Measurements from ENCODE around the gene HSD17B7.
A peak's percentile ranks its signal among the peaks of the same experiment; 100 is the strongest.
"Not testable (repeated sequence)": the region's sequence is repeated elsewhere in the genome, so short reads cannot be mapped to it uniquely, and the experiment has no call there.

The HSD17B7 gene, protein sequence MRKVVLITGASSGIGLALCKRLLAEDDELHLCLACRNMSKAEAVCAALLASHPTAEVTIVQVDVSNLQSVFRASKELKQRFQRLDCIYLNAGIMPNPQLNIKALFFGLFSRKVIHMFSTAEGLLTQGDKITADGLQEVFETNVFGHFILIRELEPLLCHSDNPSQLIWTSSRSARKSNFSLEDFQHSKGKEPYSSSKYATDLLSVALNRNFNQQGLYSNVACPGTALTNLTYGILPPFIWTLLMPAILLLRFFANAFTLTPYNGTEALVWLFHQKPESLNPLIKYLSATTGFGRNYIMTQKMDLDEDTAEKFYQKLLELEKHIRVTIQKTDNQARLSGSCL

DNA sequence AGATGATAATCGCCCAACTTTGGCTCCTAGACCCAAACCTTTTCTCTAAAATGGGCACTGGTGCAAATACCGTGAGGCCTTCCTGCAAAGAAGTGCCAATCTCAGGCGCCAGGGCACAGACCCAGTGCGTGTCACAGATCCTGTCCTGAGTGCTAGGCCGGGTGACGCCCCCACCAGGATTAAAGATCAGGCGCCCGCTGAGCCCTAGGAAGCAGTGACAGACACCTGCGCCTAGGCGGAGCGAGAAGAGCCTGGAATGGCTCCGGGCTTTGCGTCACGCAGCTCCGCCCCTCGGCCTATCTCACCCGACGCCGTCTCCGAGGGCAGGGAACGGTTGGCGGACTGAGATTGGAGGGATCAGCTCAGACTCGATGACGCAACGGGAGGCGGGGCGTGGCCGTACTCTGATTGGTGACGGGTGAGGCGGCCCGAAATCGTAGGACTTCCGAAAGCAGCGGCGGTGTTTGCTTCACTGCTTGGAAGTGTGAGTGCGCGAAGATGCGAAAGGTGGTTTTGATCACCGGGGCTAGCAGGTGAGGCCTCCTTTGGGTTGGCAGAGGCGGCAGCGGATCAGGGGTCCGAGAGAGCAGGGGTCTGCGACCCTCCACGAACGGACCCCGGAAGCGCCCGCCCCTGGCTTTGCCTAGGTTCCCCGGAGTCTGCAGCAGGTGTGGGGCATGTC lies at the start of gene HSD17B7:
HSD17B7 (plus strand) TSS at position 400 of the 682 bp plus-strand sequence; CDS start at position 499, 99 bp downstream.
- DNase-seq, result peak; percentile 85

DNA sequence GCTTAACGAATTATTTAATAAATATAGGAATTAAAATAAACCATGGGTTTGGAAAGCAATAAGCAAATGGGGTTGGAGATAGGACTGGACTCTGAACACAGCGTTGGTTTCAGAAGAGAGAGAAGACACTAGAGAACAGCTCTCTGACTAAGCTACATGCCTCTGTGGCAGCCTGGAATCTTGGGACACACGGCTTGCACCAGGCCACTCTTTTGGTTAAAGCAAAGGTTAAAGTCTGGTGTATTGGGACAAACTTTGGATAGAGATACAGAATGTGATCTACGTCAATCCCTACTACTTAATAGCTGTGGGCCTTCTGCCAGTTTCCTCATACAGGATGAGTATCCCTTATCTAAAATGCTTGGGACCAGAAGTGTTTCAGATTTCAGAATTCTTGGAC lies 49.7 kb upstream of the HSD17B7 start:
- no peak for DNase-seq

DNA sequence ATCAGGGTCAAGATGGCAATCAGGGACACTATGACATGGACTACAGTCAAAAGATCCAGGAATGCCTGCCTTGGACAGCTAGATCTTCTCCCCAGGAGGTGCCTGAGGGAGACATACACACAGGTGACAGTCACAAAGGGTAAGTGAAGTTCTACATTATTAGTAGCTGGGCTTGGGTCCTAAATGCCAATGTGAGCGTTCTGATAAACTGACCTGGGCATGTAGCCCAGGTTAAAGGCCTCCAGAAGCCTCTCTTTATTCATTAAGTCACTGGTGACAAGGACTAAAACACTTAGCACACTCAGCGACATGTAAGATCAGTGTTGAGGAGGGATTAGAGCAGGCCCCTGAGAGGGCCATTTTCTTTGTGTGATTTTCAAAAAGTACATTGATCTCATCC lies 48.9 kb upstream of the HSD17B7 start:
- no peak for DNase-seq

DNA sequence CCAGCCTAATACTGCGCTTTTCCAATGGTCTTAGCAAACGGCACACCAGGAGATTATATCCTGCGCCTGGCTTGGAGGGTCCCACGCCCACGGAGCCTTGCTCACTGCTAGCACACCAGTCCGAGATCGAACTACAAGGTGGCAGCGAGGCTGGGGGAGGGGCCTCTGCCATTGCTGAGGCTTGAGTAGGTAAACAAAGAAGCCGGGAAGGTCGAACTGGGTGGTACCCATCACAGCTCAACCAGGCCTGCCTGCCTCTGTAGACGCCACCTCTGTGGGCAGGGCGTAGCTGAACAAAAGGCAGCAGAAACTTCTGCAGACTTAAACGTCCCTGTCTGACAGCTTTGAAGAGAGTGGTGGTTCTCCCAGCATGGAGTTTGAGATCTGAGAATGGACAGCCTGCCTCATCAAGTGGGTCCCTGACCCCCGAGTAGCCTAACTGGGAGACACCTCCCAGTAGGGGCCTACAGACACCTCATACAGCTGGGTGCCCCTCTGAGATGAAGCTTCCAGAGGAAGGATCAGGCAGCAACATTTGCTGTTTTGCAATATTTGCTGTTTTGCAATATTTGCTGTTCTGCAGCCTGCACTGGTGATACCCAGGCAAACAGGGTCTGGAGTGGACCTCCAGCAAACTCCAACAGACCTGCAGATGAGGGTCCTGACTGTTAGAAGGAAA lies 44.1 kb upstream of the HSD17B7 start:
- not testable (repeated sequence) for DNase-seq

DNA sequence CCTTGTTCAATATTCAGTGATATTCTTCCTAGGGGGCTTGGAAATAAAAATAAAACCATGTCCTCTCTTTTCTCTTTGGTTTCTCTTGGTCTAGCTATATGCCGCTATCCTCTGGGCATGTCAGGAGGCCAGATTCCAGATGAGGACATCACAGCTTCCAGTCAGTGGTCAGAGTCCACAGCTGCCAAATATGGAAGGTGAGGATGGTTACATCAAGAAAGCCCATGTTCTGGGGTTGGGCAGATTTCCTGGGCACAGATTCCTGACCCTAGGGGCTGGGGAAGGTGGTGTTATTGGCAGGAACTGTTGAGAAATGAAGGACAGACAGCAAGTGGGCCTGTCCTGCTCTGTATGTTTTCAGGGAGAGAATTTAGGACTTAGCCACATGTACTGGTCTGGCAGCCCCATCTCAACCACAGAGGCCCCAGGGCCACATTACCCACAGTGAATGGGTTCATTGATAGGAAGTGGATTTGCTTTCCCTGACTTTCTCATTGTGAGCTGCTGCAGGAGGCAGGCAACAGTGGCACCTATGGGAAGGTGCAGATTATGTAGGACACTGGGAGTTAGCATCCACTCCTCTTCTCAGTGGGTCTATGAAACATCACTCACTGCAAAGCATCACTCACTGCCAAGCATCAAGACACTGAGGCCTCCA lies 37.4 kb upstream of the HSD17B7 start:
- DNase-seq, result no peak

DNA sequence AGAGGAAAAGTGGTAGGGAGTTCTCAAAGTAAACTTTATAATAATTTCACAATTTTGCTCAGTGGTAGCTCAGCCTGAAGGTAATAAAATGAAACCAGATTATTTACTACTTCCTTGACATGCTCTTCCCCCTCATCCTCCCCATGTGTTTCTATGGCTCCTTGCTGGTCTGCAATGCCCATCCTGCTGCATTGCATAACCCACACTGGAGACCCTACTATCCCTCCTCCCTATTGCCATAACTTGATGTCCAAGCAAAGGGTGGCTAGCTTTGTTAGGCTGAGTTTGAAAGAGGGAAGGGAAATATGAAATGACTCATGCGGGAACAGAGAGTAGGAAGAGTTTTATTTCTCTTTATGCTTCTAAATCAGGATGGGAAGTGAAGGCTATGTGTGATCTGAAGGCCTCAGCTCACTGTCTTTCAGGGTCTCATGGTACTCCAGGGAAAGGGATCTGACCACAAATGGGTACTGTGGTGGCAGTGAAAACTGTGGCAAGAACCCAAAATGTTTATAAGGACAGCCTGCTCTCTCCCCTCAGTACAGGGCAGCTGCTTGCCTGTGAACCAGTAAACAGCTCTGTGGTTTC lies 36.4 kb upstream of the HSD17B7 start:
- DNase-seq, result no peak

DNA sequence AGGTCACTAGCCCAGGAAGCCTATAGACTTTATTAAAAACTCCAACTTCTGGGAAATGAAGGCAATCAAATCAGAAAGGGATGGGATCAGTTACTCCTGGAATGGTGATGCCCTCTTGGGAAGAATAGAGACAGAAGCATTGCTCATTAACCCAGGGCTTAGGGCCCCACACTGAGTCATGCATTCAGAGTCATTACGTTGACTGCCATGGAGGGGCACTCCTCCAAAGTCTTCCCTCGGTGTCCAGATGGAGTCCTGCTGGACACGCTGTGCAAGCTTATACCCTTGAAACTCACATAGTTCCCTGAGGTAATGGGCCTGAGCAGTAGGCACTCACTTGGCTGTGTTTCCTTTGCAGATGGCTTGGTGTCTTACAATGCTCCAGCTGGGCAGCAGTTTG lies 35.2 kb upstream of the HSD17B7 start:
- no peak for DNase-seq

DNA sequence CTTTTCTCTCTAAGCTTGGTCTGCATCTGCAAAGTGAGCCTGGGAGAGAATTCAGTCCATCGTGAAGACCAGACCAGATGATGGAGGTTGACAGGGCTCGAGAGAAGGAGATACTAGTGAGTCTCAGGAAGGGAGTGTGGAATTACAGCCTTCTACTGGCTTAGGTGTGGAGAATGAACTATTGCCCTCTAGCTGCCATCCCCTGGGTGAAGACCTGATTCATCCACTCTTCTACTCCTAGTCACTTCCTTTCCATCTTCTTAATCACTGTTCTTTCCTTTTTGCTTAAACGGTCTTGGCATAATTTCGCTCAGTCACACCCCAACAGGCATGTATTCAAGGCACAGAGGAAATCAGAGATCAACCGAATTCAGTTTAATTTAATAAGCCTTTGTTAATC lies 34.0 kb upstream of the HSD17B7 start:
- DNase-seq, result no peak

DNA sequence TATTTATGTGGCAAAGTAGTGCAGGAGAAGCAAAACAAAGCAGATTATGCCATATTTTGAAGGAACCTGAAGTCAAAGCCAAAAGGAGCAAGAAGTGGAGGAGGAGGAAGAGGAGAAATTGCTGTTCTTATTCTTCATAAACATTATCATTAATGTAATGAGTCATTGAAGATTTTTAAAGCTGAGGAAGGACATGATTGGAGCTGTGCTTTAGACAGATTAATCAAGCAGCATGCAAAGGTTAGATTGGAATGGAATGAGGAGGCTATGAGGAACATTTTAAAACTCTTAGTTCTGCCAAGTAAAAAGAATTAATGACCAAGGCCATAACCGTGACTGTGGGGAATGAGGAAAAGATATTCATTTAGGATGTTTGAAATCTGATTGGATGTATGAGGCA lies 33.0 kb upstream of the HSD17B7 start:
- no peak for DNase-seq

DNA sequence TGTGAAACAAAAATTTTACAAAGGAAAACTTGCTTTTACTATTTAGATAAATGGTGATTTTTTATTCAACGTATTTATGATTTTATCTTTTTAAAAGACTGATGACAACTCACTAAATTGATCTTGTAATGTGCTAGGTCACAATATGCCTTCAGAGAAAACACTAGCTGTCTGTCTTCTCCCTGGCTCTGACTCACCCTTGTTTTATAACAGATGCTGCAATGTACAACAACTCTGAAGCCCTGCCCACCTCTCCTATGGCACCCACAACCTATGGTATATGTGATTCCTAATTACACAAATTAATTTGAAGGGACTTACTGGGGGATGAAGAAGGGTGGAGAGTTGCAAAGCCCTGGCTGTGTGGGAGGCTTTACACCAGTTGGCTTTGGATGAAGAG lies 24.7 kb upstream of the HSD17B7 start:
- no peak for DNase-seq

DNA sequence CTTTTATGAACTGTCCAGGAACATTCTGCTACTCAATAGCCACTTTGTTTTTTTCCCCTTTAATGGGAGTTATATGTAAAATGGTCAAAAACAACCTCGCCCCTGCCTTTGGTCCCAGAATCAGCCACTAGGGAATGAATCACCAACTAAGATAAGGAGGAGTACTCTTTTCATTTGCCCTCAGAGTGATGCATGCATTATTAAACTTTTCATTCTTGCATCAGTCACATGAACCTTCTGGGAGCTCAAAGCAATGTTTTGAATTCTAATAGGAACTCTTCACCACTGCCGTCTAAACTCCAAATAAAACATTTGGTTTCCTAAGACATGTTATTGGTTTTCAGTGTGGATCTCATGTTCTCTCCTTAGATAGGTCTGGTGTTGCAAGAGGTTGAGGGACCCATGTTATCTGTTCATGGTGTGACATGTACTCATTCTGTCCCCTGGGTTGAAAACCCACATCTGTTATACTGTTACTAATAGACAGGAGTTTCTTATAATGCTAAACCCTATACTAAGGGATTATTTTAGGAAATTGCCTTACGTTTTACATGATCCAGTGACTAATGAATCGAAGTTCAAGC lies 17.8 kb upstream of the HSD17B7 start:
- DNase-seq, result no peak

DNA sequence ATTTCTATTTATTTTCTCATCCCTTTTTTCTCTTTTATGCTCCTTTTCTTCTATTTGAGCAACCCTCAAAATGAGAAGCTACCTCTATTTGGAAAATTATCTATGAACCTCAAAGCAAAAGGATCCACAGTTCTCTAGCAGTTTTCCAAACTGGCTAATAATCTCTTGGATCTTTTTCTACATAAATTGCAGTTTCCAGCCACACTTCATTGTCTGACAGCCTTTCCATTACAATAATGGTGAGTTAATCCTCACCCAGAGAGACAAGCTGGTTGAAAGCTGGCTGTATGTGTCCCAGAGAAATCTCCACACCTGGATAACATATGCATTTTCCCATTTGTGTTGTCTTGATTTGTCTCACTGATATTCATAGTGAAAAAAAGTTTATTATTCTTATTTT lies 16.5 kb upstream of the HSD17B7 start:
- no peak for DNase-seq

DNA sequence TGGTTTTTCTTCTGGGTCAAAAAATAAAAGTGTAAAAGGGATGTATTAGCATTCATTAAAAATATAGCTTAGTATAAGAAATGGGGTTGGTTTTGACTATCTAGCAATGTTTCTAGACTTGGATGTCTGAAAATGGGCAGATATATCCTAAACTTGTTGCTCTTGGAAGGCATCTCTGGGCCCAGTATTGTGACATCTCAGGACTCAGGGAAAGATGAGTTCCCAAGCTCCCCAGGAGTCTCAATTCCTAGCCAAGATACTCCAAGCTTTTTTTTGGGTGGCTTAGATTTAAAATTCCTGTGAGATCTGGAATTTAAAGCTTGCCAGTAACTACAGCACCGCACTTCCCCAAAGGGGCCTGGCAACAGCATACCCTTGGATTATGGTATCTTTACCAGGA lies 11.5 kb upstream of the HSD17B7 start:
- DNase-seq, result no peak

DNA sequence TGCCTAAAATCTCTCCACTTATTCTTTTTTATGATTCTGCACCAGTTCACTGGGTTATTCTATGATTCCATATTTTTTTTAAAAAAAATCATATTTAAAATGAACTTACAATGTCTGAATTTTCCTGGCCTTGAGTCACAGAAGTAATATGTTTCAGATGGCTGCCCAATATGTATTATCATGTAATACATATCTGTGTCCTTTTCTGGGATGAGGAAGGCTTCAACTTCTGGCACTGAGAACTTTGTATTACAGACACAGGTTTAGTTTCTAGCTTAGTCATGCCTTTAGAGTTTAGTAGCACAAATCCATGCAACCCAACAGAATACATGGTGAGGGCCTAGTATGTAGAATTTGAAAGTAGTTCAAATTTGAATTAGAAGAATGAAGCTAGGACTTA lies 7.8 kb upstream of the HSD17B7 start:
- DNase-seq, result no peak

DNA sequence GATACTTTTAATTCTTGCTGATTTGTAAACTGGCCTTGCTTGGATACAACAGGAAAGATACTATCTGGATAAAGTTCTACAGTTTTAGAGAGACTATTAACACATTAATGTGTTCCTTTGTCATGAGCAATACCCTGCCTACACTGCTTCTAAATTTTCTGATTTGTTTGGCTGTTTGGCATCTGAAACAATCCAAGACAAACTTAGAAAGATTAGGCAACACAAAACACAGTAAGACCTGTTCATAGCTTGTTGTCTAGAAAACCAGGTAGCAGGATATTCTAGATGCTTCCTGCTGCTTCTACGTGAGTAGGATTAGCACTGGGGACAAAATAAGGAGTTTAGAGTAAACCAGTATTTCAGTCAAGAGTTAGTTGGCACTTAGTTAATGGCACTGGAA lies 5.6 kb upstream of the HSD17B7 start:
- DNase-seq, result not testable (repeated sequence)

DNA sequence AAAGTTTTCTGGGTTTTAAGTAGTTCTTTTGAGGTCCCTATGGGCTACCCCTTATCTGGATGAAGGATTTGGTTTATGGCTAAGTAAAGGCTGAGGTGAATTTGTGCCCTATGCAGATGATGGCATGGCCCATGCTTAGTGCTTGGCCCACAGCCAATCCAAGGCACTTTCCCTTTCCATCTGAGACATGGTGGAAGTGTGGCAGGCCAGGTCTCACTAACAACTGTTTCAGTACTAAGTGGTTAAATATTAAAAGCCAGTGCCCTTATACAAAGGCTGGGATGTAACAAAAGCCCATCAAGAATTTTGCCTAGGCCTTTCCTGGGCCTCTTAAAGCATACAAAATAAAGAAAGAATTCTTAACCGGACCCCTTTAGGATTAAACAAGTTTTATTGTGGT lies 1.7 kb upstream of the HSD17B7 start:
- DNase-seq, result not testable (repeated sequence)

DNA sequence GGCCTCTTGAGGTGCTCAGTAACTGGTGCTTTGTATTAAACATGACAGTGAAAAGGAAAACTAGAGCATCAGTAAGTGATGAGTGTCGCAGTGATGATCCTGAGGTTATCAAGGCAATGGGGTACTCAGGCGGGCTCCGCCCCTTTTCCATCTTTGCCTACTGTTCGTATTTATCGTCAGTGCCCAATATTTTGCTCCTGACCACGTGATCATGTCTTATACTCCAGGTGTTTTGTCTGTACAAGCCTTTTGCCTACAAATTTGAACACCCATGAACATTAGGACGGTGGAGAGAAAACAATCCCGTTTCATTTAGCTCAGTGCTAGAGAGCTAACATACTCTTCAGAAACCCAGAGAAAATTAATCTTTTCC lies 469 bp downstream of the HSD17B7 start:
- DNase-seq, result peak; percentile 23

DNA sequence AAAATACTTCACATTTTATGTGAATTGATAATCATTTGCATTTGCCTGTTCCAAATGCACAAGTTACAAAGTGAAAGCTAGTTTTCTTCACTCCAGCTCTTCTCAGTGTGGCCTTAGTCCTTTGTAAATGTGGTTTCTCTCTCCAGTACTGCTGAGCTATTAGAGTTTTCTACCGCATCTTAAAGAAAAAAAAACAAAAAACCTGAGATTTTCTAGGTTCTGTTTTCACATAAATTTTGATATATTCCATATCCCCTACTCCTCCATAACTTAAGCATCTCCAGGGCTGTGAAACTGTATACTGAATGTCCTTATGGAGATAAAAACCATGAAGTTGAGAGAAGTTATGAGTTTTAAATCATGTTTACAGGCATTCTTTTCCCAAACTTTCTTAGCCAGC lies 3.8 kb downstream of the HSD17B7 start:
- not testable (repeated sequence) for DNase-seq

DNA sequence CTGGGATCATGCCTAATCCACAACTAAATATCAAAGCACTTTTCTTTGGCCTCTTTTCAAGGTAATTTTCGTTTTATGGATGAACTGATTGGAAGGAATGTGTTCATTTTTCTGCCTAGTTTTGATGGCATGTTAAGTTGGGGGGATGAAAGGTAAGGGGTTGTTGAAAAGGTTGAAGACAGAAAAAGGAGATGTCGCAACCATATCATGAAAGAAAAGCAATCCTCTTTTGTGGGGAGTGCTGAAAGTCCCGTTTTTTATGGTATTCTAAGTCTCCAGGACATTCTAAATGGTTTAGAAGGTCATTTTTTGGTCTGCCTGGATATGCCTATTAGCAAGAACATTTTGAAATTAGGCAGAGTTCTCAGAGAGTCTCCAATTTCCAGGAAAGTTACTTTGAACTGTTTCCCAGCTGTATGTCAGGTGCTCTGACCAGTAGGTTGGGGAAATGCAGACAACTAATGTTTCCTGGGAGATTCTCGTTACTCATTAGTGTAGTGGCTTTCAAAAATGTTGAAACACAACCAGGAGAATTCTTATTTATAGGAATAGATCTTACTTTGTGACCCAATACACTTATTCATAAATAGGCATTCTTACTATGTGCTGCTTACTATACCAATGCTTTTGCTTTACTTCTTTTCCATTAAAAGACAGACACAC lies 6.2 kb downstream of the HSD17B7 start:
- not testable (repeated sequence) for DNase-seq

DNA sequence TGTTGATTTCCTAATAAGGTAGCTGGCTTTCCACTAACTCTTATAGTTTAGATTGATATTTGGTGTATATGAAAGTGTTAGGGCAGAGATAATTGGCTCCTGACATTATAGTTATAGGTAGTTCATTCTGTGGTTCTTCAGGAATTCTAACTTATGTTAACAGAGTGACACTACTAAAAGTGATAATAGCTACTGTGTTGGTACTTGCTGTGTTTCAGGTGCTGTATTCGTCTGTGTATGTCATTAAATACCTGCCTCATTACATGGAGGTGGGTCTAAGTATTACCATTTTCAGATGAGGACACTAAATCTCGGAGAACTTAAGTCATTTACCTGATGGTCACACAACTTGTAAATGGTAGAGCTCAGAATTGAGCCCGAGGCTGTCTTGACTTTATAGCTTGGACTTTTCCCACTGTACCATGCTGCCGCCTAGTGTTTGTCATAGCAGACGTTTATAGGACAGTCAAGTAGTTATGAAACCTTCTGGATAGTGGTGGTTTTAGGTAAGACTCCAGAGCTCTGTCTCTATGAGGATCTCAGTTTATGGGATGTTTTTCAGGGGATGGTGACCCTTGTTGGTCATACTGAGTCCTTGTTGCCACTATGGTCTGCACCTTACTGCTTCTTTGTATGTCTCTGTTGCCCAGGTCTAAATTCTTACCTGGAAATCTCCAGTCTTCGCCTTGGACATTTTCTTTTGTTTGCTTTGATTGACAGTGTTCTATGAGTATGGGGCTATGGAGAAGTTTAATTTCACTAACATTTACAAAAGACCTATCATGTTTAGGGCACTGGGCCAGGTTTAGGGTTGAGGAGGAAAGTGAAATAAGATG lies 9.7 kb downstream of the HSD17B7 start:
- DNase-seq, result peak; percentile 22

DNA sequence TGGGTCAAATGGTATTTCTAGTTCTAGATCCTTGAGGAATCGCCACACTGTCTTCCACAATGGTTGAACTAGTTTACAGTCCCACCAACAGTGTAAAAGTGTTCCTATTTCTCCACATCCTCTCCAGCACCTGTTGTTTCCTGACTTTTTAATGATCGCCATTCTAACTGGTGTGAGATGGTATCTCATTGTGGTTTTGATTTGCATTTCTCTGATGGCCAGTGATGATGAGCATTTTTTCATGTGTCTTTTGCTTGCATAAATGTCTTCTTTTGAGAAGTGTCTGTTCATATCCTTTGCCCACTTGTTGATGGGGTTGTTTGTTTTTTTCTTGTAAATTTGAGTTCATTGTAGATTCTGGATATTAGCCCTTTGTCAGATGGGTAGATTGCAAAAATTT lies 17.0 kb downstream of the HSD17B7 start:
- DNase-seq, result not testable (repeated sequence)

All from retina (tissue), 1 donor.